Measurements from ENCODE around the gene UFD1.

UFD1 gene

GRCh38 chr22:19419464-19420178 lies 59.4 kb downstream of the UFD1 start:
- peak overlapping the region; percentile 43 to 46 for H3K4me3 Mint-ChIP-seq
- peaks cover 51% of the 10 kb centered on the region for H3K4me1 Mint-ChIP-seq
- H3K27ac Mint-ChIP-seq = peak overlapping the region; percentile 43 to 67
- DNase-seq = peak; percentile 27 to 52
- H3K27me3 Mint-ChIP-seq = no peaks in the 10 kb centered on the region
- H3K9me3 Mint-ChIP-seq = no peaks in the 10 kb centered on the region
- ATAC-seq = peak; percentile 100

- no peaks in the 10 kb centered on the region for H3K9me3 Mint-ChIP-seq
- ATAC-seq (no peak), DNase-seq (no peak)
- H3K27ac Mint-ChIP-seq = peak overlapping the region in 1 of 2 donors; percentile 67
- no peak overlapping the region for H3K4me3 Mint-ChIP-seq
- no peaks in the 10 kb centered on the region for H3K27me3 Mint-ChIP-seq
- peaks cover 52% of the 10 kb centered on the region for H3K4me1 Mint-ChIP-seq
Measured at GRCh38 chr22:19419086-19419463, 59.9 kb downstream of the UFD1 start.

GRCh38 chr22:19412923-19413322 lies 66.1 kb downstream of the UFD1 start:
- H3K9me3 Mint-ChIP-seq = no peaks in the 10 kb centered on the region
- H3K4me1 Mint-ChIP-seq = peaks cover 19% of the 10 kb centered on the region
- no peak overlapping the region for H3K4me3 Mint-ChIP-seq
- DNase-seq = no peak
- no peaks in the 10 kb centered on the region for H3K27me3 Mint-ChIP-seq
- no peak for ATAC-seq
- peak overlapping the region; percentile 3 to 96 for H3K27ac Mint-ChIP-seq

GRCh38 chr22:19412478-19412877 lies 66.5 kb downstream of the UFD1 start:
- peaks cover 19% of the 10 kb centered on the region for H3K4me1 Mint-ChIP-seq
- ATAC-seq (no peak), DNase-seq (no peak)
- H3K4me3 Mint-ChIP-seq = no peak overlapping the region
- H3K9me3 Mint-ChIP-seq = no peaks in the 10 kb centered on the region
- H3K27ac Mint-ChIP-seq = peak overlapping the region; percentile 60 to 96
- H3K27me3 Mint-ChIP-seq = no peaks in the 10 kb centered on the region

GRCh38 chr22:19411690-19412045 lies 67.3 kb downstream of the UFD1 start:
- H3K4me3 Mint-ChIP-seq = no peak overlapping the region
- no peaks in the 10 kb centered on the region for H3K9me3 Mint-ChIP-seq
- ATAC-seq = no peak
- H3K27me3 Mint-ChIP-seq = no peaks in the 10 kb centered on the region
- no peak for DNase-seq
- no peak overlapping the region for H3K27ac Mint-ChIP-seq
- peaks cover 19% of the 10 kb centered on the region for H3K4me1 Mint-ChIP-seq

GRCh38 chr22:19410941-19411689 lies 67.9 kb downstream of the UFD1 start:
- Mint-ChIP-seq H3K27ac (no peak overlapping the region), H3K9me3 (no peaks in the 10 kb centered on the region), H3K27me3 (no peaks in the 10 kb centered on the region), H3K4me1 (peaks cover 19% of the 10 kb centered on the region), H3K4me3 (no peak overlapping the region)
- ATAC-seq (no peak), DNase-seq (no peak)

GRCh38 chr22:19407649-19408606 lies 71.1 kb downstream of the UFD1 start:
- Mint-ChIP-seq H3K27ac (no peak overlapping the region), H3K4me3 (no peak overlapping the region), H3K27me3 (no peaks in the 10 kb centered on the region), H3K4me1 (peaks cover 11% of the 10 kb centered on the region), H3K9me3 (no peaks in the 10 kb centered on the region)
- DNase-seq = no peak
- ATAC-seq = no peak

- DNase-seq (no peak), ATAC-seq (no peak)
- Mint-ChIP-seq H3K4me1 (peaks cover 1% of the 10 kb centered on the region), H3K27me3 (no peaks in the 10 kb centered on the region), H3K9me3 (no peaks in the 10 kb centered on the region), H3K4me3 (no peak overlapping the region), H3K27ac (no peak overlapping the region)
Measured at GRCh38 chr22:19406846-19407245, 72.1 kb downstream of the UFD1 start.

GRCh38 chr22:19406281-19406811 lies 72.6 kb downstream of the UFD1 start:
- ATAC-seq = no peak
- H3K4me1 Mint-ChIP-seq = no peaks in the 10 kb centered on the region
- peak overlapping the region in 1 of 2 donors; percentile 59 for H3K27ac Mint-ChIP-seq
- no peaks in the 10 kb centered on the region for H3K9me3 Mint-ChIP-seq
- no peak for DNase-seq
- no peaks in the 10 kb centered on the region for H3K27me3 Mint-ChIP-seq
- no peak overlapping the region for H3K4me3 Mint-ChIP-seq

- no peak overlapping the region for H3K4me3 Mint-ChIP-seq
- ATAC-seq = no peak
- no peaks in the 10 kb centered on the region for H3K9me3 Mint-ChIP-seq
- no peaks in the 10 kb centered on the region for H3K27me3 Mint-ChIP-seq
- no peak overlapping the region for H3K27ac Mint-ChIP-seq
- no peaks in the 10 kb centered on the region for H3K4me1 Mint-ChIP-seq
- DNase-seq = no peak
Measured at GRCh38 chr22:19405652-19406051, 73.3 kb downstream of the UFD1 start.

- no peaks in the 10 kb centered on the region for H3K4me1 Mint-ChIP-seq
- no peak overlapping the region for H3K27ac Mint-ChIP-seq
Measured at GRCh38 chr22:19405133-19405532, 73.9 kb downstream of the UFD1 start.

GRCh38 chr22:19404676-19405075 lies 74.3 kb downstream of the UFD1 start:
- Mint-ChIP-seq H3K9me3 (no peaks in the 10 kb centered on the region), H3K4me1 (no peaks in the 10 kb centered on the region), H3K27me3 (no peaks in the 10 kb centered on the region), H3K27ac (no peak overlapping the region), H3K4me3 (no peak overlapping the region)
- DNase-seq (no peak), ATAC-seq (no peak)

More at GRCh38 chr22:19405133-19405532, 73.9 kb downstream of the UFD1 start:
- DNase-seq = no peak
- no peaks in the 10 kb centered on the region for H3K9me3 Mint-ChIP-seq
- H3K4me3 Mint-ChIP-seq = no peak overlapping the region
- no peaks in the 10 kb centered on the region for H3K27me3 Mint-ChIP-seq
- no peak for ATAC-seq

GRCh38 chr22:19402642-19403191 lies 76.3 kb downstream of the UFD1 start:
- DNase-seq = no peak
- Mint-ChIP-seq H3K27ac (peak overlapping the region in 1 of 2 donors; percentile 40), H3K9me3 (no peaks in the 10 kb centered on the region), H3K27me3 (no peaks in the 10 kb centered on the region), H3K4me3 (no peak overlapping the region), H3K4me1 (no peaks in the 10 kb centered on the region)
- no peak for ATAC-seq

GRCh38 chr22:19401483-19401882 lies 77.5 kb downstream of the UFD1 start:
- Mint-ChIP-seq H3K4me1 (no peaks in the 10 kb centered on the region), H3K27me3 (no peaks in the 10 kb centered on the region), H3K4me3 (no peak overlapping the region), H3K27ac (peak overlapping the region in 1 of 2 donors; percentile 54), H3K9me3 (no peaks in the 10 kb centered on the region)
- ATAC-seq (no peak), DNase-seq (no peak)

GRCh38 chr22:19400881-19401280 lies 78.1 kb downstream of the UFD1 start:
- ATAC-seq (no peak), DNase-seq (no peak)
- no peaks in the 10 kb centered on the region for H3K27me3 Mint-ChIP-seq
- H3K9me3 Mint-ChIP-seq = no peaks in the 10 kb centered on the region
- no peaks in the 10 kb centered on the region for H3K4me1 Mint-ChIP-seq
- peak overlapping the region in 1 of 2 donors; percentile 3 for H3K27ac Mint-ChIP-seq
- H3K4me3 Mint-ChIP-seq = no peak overlapping the region
